ENCODE measurements around the gene ADTRP. TPM values are rescaled to one million over a fixed set of nuclear protein-coding genes. Genes with fewer than 3 reads are reported as not detected.
"Not testable (repeated sequence)": the region's sequence is repeated elsewhere in the genome, so short reads cannot be mapped to it uniquely, and the experiment has no call there.

ADTRP gene
- total RNA-seq, 2 experiments from 2014 or later, result 49.4 to 52.1 TPM

GRCh38 chr6:11699576-11699975 is 79.0 kb downstream of the ADTRP start:
- Mint-ChIP-seq H3K27ac (no peak overlapping the region), H3K27me3 (ENCODE audit: low read depth) (no peaks in the 10 kb centered on the region), H3K4me1 (ENCODE audit: low read depth) (peaks cover 24% of the 10 kb centered on the region), H3K36me3 (ENCODE audit: low read depth) (no peaks in the 10 kb centered on the region), H3K9me3 (no peaks in the 10 kb centered on the region), H3K4me3 (no peak overlapping the region)
- DNase-seq, result no peak
- intact Hi-C loops (cut with micrococcal nuclease), result loop anchor here (5.0 kb wide), 2 partner anchors 42 to 908 kb away; no protein-coding TSS in a partner anchor
- CTCF ChIA-PET, result interaction anchor here (0.7 to 1.4 kb wide), 10 partner anchors 11 to 590 kb away, joined by 3 to 6 read pairs (median 4); partner anchors contain the start of gene EDN1

DNA sequence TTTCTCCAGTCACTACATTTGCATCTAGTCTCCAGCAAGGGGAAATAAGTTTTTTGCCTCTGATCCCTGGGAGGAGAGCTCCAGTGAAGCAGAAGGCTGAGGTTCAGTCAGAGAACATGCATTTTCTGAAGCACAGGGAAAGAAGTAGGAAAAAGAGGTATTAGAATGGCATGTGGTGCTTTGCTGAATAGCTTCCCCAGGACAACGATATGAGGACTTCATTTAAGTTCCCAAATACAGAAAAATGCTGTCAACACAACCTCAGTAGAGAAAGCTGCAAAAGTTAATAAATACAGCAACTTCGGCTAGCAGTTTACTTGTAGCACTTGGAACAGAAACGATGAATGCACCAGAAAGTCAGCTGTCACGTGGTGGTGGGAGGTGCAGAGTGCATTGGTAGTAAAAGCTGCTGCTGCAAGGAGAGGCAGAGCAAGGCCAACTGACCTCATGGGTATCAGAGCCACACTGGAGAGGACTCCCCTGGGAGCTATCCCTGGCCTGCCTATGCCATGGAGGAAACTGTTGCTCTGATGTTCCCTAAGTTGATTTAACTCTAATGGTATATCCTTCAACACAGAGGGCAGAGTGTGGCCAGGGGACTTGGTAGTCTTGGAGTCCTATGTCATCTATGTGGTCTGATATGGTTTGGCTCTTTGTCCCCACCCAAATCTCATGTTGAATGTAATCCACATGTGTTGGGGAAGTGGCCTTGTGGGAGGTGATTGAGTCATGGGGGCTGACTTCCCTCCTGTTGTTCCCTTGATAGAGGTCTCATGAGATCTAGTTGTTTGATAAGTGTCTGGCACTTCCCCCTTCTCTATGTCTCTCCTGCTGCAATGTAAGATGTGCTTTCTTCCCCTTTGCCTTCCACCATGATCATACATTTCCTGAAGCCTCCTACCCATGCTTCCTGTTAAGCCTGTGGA is 85.9 kb downstream of the ADTRP start:
- intact Hi-C loops (cut with micrococcal nuclease), result no loop called here
- Mint-ChIP-seq H3K27me3 (ENCODE audit: low read depth) (no peaks in the 10 kb centered on the region), H3K4me1 (ENCODE audit: low read depth) (peaks cover 17% of the 10 kb centered on the region), H3K36me3 (ENCODE audit: low read depth) (no peaks in the 10 kb centered on the region), H3K27ac (no peak overlapping the region), H3K9me3 (no peaks in the 10 kb centered on the region), H3K4me3 (no peak overlapping the region)
- CTCF ChIA-PET, result no interaction called here
- DNase-seq, result no peak

- no peak for DNase-seq
- no peaks in the 10 kb centered on the region for H3K27me3 Mint-ChIP-seq (ENCODE audit: low read depth)
- no peaks in the 10 kb centered on the region for H3K9me3 Mint-ChIP-seq
- H3K27ac Mint-ChIP-seq, result no peak overlapping the region
- intact Hi-C loops (cut with micrococcal nuclease), result no loop called here
- peaks cover 17% of the 10 kb centered on the region for H3K4me1 Mint-ChIP-seq (ENCODE audit: low read depth)
- CTCF ChIA-PET, result no interaction called here
- no peaks in the 10 kb centered on the region for H3K36me3 Mint-ChIP-seq (ENCODE audit: low read depth)
- no peak overlapping the region for H3K4me3 Mint-ChIP-seq
These were observed 88.8 kb downstream of the ADTRP start for GRCh38 chr6:11689847-11690246.

GRCh38 chr6:11689400-11689799 is 89.2 kb downstream of the ADTRP start:
- peaks cover 17% of the 10 kb centered on the region for H3K4me1 Mint-ChIP-seq (ENCODE audit: low read depth)
- intact Hi-C loops (cut with micrococcal nuclease); H3K9me3 Mint-ChIP-seq; H3K27me3 Mint-ChIP-seq (ENCODE audit: low read depth); H3K27ac Mint-ChIP-seq; DNase-seq; H3K4me3 Mint-ChIP-seq; H3K36me3 Mint-ChIP-seq (ENCODE audit: low read depth): not testable (repeated sequence)
- CTCF ChIA-PET, result interaction anchor here (1.5 kb wide), 1 partner anchor 34 kb away, joined by 5 read pairs; no protein-coding TSS in a partner anchor

DNA sequence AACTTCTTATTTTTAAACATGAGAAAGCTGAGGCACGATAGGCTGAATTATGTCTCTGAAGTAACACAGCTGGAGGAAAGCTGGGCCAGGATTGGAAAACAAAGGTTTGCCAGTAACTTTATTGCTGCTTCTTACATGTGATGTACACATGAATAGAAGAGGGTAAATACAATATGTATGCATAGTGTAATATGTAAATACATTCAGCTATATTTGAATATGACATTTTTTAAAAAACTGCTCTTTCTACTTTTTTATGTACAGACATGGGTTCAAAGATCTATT is 90.2 kb downstream of the ADTRP start:
- intact Hi-C loops (cut with micrococcal nuclease), result no loop called here
- no peaks in the 10 kb centered on the region for H3K27me3 Mint-ChIP-seq (ENCODE audit: low read depth)
- CTCF ChIA-PET, result interaction anchor here (0.8 to 1.5 kb wide), 2 partner anchors 33 to 34 kb away, joined by 4 to 5 read pairs; no protein-coding TSS in a partner anchor
- no peaks in the 10 kb centered on the region for H3K9me3 Mint-ChIP-seq
- no peak overlapping the region for H3K4me3 Mint-ChIP-seq
- peaks cover 12% of the 10 kb centered on the region for H3K4me1 Mint-ChIP-seq (ENCODE audit: low read depth)
- no peak overlapping the region for H3K27ac Mint-ChIP-seq
- H3K36me3 Mint-ChIP-seq (ENCODE audit: low read depth), result no peaks in the 10 kb centered on the region
- DNase-seq, result no peak

GRCh38 chr6:11685481-11686093 is 93.0 kb downstream of the ADTRP start:
- CTCF ChIA-PET, result interaction anchor here (0.6 kb wide), 1 partner anchor 1207 kb away, joined by 3 read pairs; no protein-coding TSS in a partner anchor
- H3K9me3 Mint-ChIP-seq, result peaks cover 4% of the 10 kb centered on the region
- H3K27ac Mint-ChIP-seq, result no peak overlapping the region
- DNase-seq, result no peak
- no peaks in the 10 kb centered on the region for H3K36me3 Mint-ChIP-seq (ENCODE audit: low read depth)
- peaks cover 8% of the 10 kb centered on the region for H3K4me1 Mint-ChIP-seq (ENCODE audit: low read depth)
- H3K4me3 Mint-ChIP-seq, result no peak overlapping the region
- intact Hi-C loops (cut with micrococcal nuclease), result no loop called here
- no peaks in the 10 kb centered on the region for H3K27me3 Mint-ChIP-seq (ENCODE audit: low read depth)

- no peaks in the 10 kb centered on the region for H3K27me3 Mint-ChIP-seq (ENCODE audit: low read depth)
- intact Hi-C loops (cut with micrococcal nuclease), result no loop called here
- no peak for DNase-seq
- H3K4me1 Mint-ChIP-seq (ENCODE audit: low read depth), result peaks cover 4% of the 10 kb centered on the region
- CTCF ChIA-PET, result interaction anchor here (0.6 kb wide), 1 partner anchor 1207 kb away, joined by 3 read pairs; no protein-coding TSS in a partner anchor
- H3K36me3 Mint-ChIP-seq (ENCODE audit: low read depth), result peaks cover 1% of the 10 kb centered on the region
- no peak overlapping the region for H3K4me3 Mint-ChIP-seq
- H3K9me3 Mint-ChIP-seq, result peaks cover 8% of the 10 kb centered on the region
- H3K27ac Mint-ChIP-seq, result no peak overlapping the region
These were observed 93.6 kb downstream of the ADTRP start for GRCh38 chr6:11684901-11685480.

DNA sequence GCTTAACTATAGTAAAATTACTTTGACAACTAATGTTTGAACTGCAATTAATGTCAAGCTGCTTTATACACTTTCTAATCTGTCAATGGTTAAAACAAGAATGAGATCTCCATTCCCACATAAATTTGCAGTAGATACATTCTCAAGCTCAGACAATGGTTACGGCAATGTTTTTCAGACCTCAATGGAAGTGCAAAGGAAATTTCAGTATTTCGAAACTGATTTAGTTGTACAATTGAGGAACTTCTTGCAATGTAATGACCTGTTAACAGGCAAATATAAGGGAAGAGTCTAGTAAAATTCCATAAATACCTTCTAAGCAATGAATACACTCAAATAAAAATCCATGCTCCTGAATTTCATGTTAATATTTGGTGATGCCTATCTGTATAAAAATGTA is 94.7 kb downstream of the ADTRP start:
- no peak overlapping the region for H3K27ac Mint-ChIP-seq
- intact Hi-C loops (cut with micrococcal nuclease), result no loop called here
- H3K27me3 Mint-ChIP-seq (ENCODE audit: low read depth), result no peaks in the 10 kb centered on the region
- H3K4me3 Mint-ChIP-seq, result no peak overlapping the region
- H3K36me3 Mint-ChIP-seq (ENCODE audit: low read depth), result peaks cover 1% of the 10 kb centered on the region
- CTCF ChIA-PET, result no interaction called here
- peaks cover 9% of the 10 kb centered on the region for H3K9me3 Mint-ChIP-seq
- no peaks in the 10 kb centered on the region for H3K4me1 Mint-ChIP-seq (ENCODE audit: low read depth)
- no peak for DNase-seq

GRCh38 chr6:11682561-11682975 is 96.0 kb downstream of the ADTRP start:
- H3K4me3 Mint-ChIP-seq, result no peak overlapping the region
- no peaks in the 10 kb centered on the region for H3K27me3 Mint-ChIP-seq (ENCODE audit: low read depth)

DNA sequence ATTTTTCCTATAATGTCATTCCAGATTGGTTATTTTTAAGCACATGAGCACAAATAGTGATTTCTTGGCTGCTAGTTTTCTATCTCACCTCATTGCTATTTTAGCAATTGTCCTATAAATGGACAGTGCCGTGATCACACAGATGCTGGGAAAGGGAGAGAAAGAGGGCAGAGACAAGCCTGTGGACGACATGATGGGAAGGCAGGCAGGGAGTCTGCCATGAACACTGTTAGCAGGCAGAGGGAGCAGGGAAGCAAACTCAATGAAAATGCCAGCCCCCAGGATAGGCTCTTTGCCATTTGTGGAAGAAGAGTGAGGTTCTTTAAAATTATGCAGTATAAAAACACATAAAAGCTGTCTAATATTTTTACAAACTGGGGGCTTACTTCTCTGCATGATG is 96.8 kb downstream of the ADTRP start:
- DNase-seq, result no peak
- CTCF ChIA-PET, result no interaction called here
- Mint-ChIP-seq H3K27me3 (ENCODE audit: low read depth) (no peaks in the 10 kb centered on the region), H3K27ac (no peak overlapping the region), H3K9me3 (peaks cover 9% of the 10 kb centered on the region), H3K4me3 (no peak overlapping the region), H3K36me3 (ENCODE audit: low read depth) (peaks cover 1% of the 10 kb centered on the region), H3K4me1 (ENCODE audit: low read depth) (no peaks in the 10 kb centered on the region)
- intact Hi-C loops (cut with micrococcal nuclease), result no loop called here

More at GRCh38 chr6:11682561-11682975, 96.0 kb downstream of the ADTRP start:
- Mint-ChIP-seq H3K4me1 (ENCODE audit: low read depth) (no peaks in the 10 kb centered on the region), H3K36me3 (ENCODE audit: low read depth) (peaks cover 1% of the 10 kb centered on the region), H3K9me3 (peaks cover 9% of the 10 kb centered on the region), H3K27ac (no peak overlapping the region)
- intact Hi-C loops (cut with micrococcal nuclease), result no loop called here
- CTCF ChIA-PET, result no interaction called here
- DNase-seq, result no peak

DNA sequence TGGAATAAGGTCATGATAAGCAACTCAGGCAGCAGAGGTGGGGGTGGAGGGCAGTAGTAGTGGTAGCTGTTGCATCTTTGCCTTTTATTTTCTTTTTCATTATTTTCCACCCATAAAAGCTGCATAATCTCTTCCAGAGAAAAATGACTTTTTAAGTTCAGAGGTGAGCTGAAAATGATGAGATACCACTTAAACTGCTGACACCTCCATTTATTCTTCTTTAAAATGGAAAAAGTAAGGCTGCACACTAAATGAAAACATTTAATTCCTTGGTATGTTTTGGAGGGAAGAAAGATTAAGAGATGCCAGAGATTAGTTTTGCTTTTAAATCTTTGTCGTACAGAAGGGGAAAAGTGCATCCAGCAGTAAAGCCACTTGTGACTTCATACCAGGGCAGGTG is 97.2 kb downstream of the ADTRP start:
- no peak for DNase-seq
- Mint-ChIP-seq H3K9me3 (peaks cover 9% of the 10 kb centered on the region), H3K27me3 (ENCODE audit: low read depth) (no peaks in the 10 kb centered on the region), H3K4me3 (no peak overlapping the region), H3K36me3 (ENCODE audit: low read depth) (peaks cover 1% of the 10 kb centered on the region), H3K4me1 (ENCODE audit: low read depth) (no peaks in the 10 kb centered on the region), H3K27ac (no peak overlapping the region)
- CTCF ChIA-PET, result no interaction called here
- intact Hi-C loops (cut with micrococcal nuclease), result no loop called here

DNA sequence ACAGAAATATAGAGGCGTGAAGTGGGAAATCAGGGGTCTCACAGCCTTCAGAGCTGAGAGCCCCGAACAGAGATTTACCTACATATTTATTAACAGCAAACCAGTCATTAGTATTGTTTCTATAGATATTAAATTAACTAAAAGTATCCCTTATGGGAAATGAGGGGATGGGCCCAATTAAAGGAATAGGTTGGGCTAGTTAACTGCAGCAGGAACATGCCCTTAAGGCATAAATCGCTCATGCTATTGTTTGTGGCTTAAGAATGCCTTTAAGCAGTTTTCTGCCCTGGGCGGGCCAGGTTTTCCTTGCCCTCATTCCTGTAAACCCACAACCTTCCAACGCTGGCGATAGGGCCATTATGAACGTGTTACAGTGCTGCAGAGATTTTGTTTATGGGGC is 98.1 kb downstream of the ADTRP start:
- H3K27me3 Mint-ChIP-seq (ENCODE audit: low read depth); H3K4me1 Mint-ChIP-seq (ENCODE audit: low read depth); H3K4me3 Mint-ChIP-seq; H3K27ac Mint-ChIP-seq; DNase-seq; CTCF ChIA-PET; H3K9me3 Mint-ChIP-seq; intact Hi-C loops (cut with micrococcal nuclease); H3K36me3 Mint-ChIP-seq (ENCODE audit: low read depth): not testable (repeated sequence)

Measured in activated naive CD4-positive, alpha-beta T cell treated with anti-CD3 and anti-CD28 coated beads for 36 hours (primary cell).